Large intestine (tissue), 3 donors: Measurements from ENCODE around the gene ZNF618. TPM values are rescaled to one million over a fixed set of nuclear protein-coding genes. Genes with fewer than 3 reads are reported as not detected.

Experiments
- DNase-seq, 2 donors: peaks; one replicate each; pipeline versions ENCODE4 v3.0.0 to v3.0.0-alpha.2; 2013
- H3K27ac ChIP-seq: one replicate; pipeline ENCODE4 v1.5.1; 2013; ENCODE audit warnings: low read length
- H3K27me3 ChIP-seq: 2 replicates; pipeline ENCODE4 v1.6.1; 2013; ENCODE audit warnings: low read length; ENCODE audit not compliant: control insufficient read depth, insufficient read depth
- H3K36me3 ChIP-seq: 2 replicates; pipeline ENCODE4 v1.6.1; 2013; ENCODE audit warnings: low read length; ENCODE audit not compliant: control insufficient read depth, insufficient read depth
- H3K4me1 ChIP-seq: one replicate; pipeline ENCODE4 v1.6.1; 2013; ENCODE audit warnings: low read length; ENCODE audit not compliant: control insufficient read depth, insufficient read depth
- H3K4me3 ChIP-seq: one replicate; pipeline ENCODE4 v1.5.1; 2013; ENCODE audit warnings: low read length
- H3K9me3 ChIP-seq: one replicate; pipeline ENCODE4 v1.6.1; 2013; ENCODE audit warnings: mild to moderate bottlenecking, low read depth, low read length, moderate library complexity; ENCODE audit not compliant: control insufficient read depth
- WGBS: methylation state at CpG from one replicate; pipeline ENCODE4 v1.1.5; 2013; ENCODE audit warnings: low lambda C conversion rate; ENCODE audit not compliant: insufficient coverage; 5-methylcytosine and 5-hydroxymethylcytosine counted together
- polyA plus RNA-seq: library from polyadenylated mRNA; unstranded; fragments of 120-200 nt; gene quantifications from one replicate; pipeline ENCODE4 v1.2.1, GENCODE V29; 2013

ZNF618 gene
- polyA plus RNA-seq, 1 donor: 8.1 TPM

DNA sequence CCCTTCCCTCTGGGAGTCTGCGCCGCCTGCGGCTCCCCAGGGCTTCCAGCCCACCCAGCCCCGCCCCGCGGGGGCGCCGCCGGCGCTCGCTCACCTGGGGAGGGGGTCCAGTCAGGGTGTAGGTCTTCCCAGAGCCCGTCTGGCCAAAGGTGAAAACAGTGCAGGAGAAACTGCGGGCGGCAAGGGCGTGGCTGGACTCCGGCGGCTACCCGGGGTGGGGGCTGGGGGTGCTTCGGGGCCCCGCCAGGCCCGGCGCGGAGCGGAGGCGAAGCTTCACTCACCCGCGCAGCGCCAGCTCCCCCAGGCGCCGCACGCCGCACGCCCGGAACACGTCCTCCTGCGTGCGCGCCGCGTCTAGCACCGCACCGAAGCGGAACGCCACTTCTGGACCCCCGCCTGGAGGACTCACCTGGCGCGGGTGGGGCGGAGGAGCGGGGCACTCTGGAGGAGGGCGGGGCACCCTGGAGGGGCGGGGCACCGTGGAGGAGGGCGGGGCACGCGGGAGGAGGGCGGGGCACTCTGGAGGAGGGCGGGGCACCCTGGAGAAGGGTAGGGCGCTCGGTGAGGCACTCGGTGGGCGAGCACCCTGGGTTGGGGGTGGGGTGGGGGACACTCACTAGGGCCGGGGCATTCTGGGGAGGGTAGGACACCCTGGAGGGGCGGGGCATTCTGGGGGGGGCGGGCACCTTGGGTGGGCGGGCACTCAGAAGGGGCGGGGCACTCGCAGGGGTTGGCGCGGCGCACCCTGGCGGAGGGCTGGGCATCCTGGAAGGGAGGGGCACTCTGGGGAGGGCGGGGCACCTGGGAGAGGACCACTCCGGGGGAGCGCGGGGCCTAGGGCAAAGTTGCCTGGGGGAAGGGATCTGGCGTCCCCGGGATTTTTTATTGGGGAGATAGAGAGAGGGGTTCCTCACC is 222.2 kb downstream of the ZNF618 start:
- H3K4me1 ChIP-seq: peaks cover 26% of the 10 kb centered on the region
- H3K9me3 ChIP-seq: peaks cover 8% of the 10 kb centered on the region
- H3K4me3 ChIP-seq: peak overlapping the region; percentile 62
- H3K36me3 ChIP-seq: peaks cover 31% of the 10 kb centered on the region
- peak overlapping the region; percentile 98 for H3K27ac ChIP-seq
- DNase-seq: peak; percentile 86 to 92
- no CpG with 5 or more reads among the region's 77 CpGs for WGBS
- H3K27me3 ChIP-seq: no peaks in the 10 kb centered on the region

DNA sequence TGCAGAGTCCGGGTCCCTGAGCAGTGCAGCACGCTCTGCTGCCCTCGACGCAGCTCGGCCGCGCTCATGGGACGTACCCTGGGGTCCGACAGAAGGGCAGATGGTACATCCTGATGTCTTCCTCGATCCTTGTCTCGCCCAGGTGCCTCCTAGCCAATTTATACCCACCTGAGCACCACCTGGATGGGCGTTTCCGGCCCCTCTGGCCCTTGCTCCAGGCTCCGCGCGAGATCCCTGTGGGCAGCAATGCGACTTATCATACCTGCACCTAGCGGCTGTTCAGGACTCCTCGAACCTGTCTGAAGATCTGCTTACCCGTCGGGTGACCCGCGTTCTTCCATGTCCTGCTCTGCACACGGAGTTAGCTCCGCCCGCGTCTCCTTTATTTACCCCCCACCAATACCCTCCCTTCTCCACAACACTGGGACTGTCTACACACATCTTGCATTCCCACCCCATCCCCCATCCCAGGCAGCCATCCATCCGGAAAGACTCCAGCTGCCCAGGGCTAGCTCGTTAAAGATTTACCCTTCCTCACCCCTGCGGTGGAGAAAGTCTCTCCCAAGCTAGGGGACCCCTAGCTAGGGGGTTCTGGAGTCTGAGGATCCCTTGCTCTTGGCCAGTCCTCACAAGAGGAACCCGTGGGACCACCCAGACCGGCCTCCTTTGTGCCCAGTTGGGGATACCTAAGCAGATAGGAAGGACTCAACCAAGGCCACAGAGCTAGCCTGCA is 223.0 kb downstream of the ZNF618 start, which contains the start of gene KIF12:
Gene KIF12 (minus strand): TSS at position 357 of the 733 bp plus-strand sequence. CDS start 16 bp downstream, at position 341.
- H3K4me3 ChIP-seq: peak within 1 kb of the TSS; percentile 62
- H3K27ac ChIP-seq: peak within 1 kb of the TSS; percentile 98
- no CpG with 5 or more reads among the region's 32 CpGs for WGBS
- H3K36me3 ChIP-seq: peaks cover 23% of the 10 kb centered on the region
- peaks cover 8% of the 10 kb centered on the region for H3K9me3 ChIP-seq
- peak; percentile 83 to 93 for DNase-seq
- H3K27me3 ChIP-seq: no peaks in the 10 kb centered on the region
- H3K4me1 ChIP-seq: peaks cover 26% of the 10 kb centered on the region

DNA sequence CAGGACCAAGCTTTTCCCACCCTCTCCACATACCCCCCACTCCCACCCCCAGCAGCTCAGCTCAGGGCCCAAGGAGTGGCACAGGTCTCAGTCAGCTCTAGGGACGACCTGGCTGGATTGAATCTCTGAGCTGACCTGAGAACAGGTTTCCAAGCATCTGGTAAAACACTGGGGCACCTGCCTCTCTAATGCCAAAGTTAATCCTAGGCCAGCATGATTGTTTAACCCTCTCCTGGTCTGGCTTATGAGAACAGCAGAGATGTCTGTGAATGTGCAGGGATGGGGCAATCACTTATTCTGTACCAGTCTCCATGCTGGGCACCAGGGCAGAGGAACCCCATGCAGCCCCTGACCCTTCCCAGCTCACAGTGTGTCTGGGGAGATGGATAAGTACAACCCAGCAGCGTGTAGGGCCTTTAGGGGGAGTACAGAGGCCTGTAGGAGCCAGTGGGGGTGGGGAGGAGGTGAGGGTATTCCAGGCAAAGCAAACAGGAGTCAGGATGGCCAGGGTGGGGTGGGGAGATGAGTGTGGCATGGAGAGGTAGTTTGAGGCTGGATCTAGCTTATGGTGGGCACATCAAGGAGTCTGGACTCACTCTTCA is 223.7 kb downstream of the ZNF618 start:
- Histone ChIP-seq H3K9me3 (peaks cover 8% of the 10 kb centered on the region), H3K4me1 (peaks cover 26% of the 10 kb centered on the region), H3K36me3 (peaks cover 17% of the 10 kb centered on the region), H3K27me3 (no peaks in the 10 kb centered on the region), H3K4me3 (peak overlapping the region; percentile 58), H3K27ac (peak overlapping the region; percentile 98)
- no CpG with 5 or more reads among the region's 2 CpGs for WGBS
- DNase-seq: peak in 1 of 2 donors; percentile 43

DNA sequence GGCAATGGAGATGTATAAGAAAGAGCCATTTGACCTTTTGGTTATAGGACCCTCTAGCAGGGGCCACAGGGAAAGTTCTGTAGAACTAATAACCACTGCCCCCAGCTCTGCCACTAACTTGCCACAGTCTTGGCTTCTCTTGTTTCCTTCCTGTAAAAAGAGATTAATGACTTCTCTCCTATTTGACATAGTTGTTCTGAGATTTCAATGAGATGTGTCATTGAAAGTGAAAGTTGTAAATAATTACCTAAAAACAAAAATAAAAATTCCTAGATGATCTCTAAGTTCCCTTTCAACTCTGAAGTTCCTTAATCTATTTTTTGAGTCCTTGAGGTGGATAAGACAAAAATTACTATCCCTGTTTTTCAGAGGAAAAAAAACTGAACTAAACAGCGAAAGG is 224.4 kb downstream of the ZNF618 start:
- Histone ChIP-seq H3K4me1 (peaks cover 26% of the 10 kb centered on the region), H3K9me3 (peaks cover 8% of the 10 kb centered on the region), H3K36me3 (peaks cover 9% of the 10 kb centered on the region), H3K27ac (peak overlapping the region; percentile 98), H3K4me3 (no peak overlapping the region), H3K27me3 (no peaks in the 10 kb centered on the region)
- 86% methylated on average over 1 of the region's 1 CpG for WGBS
- DNase-seq: no peak

DNA sequence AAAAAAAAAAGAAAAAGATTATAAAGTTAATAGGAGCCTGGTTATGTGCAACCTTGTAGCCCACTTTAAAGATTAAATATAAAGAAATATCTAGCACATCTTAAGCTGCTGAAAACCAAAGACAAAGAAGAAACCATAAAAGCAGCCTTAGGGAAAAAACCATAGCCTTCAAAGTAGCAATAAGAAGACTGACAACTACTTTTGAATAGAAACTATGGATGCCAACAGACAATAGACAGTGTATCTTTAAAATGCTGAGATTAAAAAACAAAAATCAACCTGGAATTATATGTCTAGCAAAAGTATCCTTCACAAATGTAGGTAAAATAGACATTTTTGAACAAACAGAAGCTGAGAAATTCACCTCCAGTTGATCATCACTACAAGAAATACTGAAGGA is 226.4 kb downstream of the ZNF618 start:
- DNase-seq: no peak
- H3K27me3 ChIP-seq: no peaks in the 10 kb centered on the region
- no peak overlapping the region for H3K27ac ChIP-seq
- no peak overlapping the region for H3K4me3 ChIP-seq
- H3K4me1 ChIP-seq: peaks cover 10% of the 10 kb centered on the region
- no peaks in the 10 kb centered on the region for H3K36me3 ChIP-seq
- H3K9me3 ChIP-seq: peaks cover 8% of the 10 kb centered on the region

DNA sequence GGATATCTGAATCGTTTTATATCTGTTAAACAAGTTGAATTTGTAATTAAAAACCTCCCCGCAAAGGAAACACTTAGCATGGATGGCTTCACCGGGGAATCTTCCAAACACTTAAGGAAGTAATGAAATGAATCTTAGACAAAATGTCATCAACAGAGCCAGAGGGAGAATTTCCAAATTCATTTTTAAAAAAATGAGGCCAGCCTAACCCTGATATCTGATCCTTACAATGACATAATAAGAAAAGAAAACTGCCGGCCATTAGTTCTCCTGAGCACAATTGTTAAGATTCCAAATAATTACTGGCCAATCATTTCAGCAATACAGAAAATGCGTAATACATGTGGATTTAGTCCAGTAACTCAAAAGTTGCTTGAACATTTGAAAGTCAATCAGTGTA is 229.1 kb downstream of the ZNF618 start:
- H3K9me3 ChIP-seq: peaks cover 8% of the 10 kb centered on the region
- H3K27me3 ChIP-seq: no peaks in the 10 kb centered on the region
- H3K27ac ChIP-seq: no peak overlapping the region
- WGBS: 80% methylated on average over 1 of the region's 5 CpGs
- H3K4me1 ChIP-seq: peaks cover 5% of the 10 kb centered on the region
- DNase-seq: no peak
- no peak overlapping the region for H3K4me3 ChIP-seq
- no peaks in the 10 kb centered on the region for H3K36me3 ChIP-seq

Other genes starting within 250 kb of the ZNF618 start
- 3.6 TPM for gene AMBP, start 202.0 kb downstream of the ZNF618 start, polyA plus RNA-seq
- 136 TPM for gene KIF12, start 223.0 kb downstream of the ZNF618 start, polyA plus RNA-seq